ENCODE data around the gene NAALADL2. TPM values are rescaled to one million over a fixed set of nuclear protein-coding genes. Genes with fewer than 3 reads are reported as not detected.
"Not testable (repeated sequence)": the region's sequence is repeated elsewhere in the genome, so short reads cannot be mapped to it uniquely, and the experiment has no call there.

Gene NAALADL2
- total RNA-seq, 1 donor from 2014 or later, result 1.6 TPM

- H3K27ac Mint-ChIP-seq (ENCODE audit: unreplicated experiment), result no peak overlapping the region
- no peak overlapping the region for H3K4me3 Mint-ChIP-seq (ENCODE audit: unreplicated experiment)
- peaks cover 2% of the 10 kb centered on the region for H3K27me3 Mint-ChIP-seq (ENCODE audit: unreplicated experiment)
- DNase-seq, result no peak
- H3K36me3 Mint-ChIP-seq (ENCODE audit: unreplicated experiment), result no peaks in the 10 kb centered on the region
- TF ChIP-seq CTCF (IDR thresholded peaks at IDR 0.05; ENCODE audit: partially characterized antibody, unreplicated experiment), result no peak
- H3K9me3 Mint-ChIP-seq (ENCODE audit: unreplicated experiment), result no peaks in the 10 kb centered on the region
- no peaks in the 10 kb centered on the region for H3K4me1 Mint-ChIP-seq (ENCODE audit: low read depth, unreplicated experiment)
Observed at GRCh38 chr3:175521406-175521805, 662.3 kb downstream of the NAALADL2 start.

- H3K4me1 Mint-ChIP-seq (ENCODE audit: low read depth, unreplicated experiment), result no peaks in the 10 kb centered on the region
- DNase-seq, result no peak
- no peak overlapping the region for H3K4me3 Mint-ChIP-seq (ENCODE audit: unreplicated experiment)
- H3K36me3 Mint-ChIP-seq (ENCODE audit: unreplicated experiment), result no peaks in the 10 kb centered on the region
- H3K9me3 Mint-ChIP-seq (ENCODE audit: unreplicated experiment), result no peaks in the 10 kb centered on the region
- no peaks in the 10 kb centered on the region for H3K27me3 Mint-ChIP-seq (ENCODE audit: unreplicated experiment)
- H3K27ac Mint-ChIP-seq (ENCODE audit: unreplicated experiment), result no peak overlapping the region
- TF ChIP-seq CTCF (IDR thresholded peaks at IDR 0.05; ENCODE audit: partially characterized antibody, unreplicated experiment), result no peak
Observed at GRCh38 chr3:175526191-175526590, 667.1 kb downstream of the NAALADL2 start.

- H3K4me1 Mint-ChIP-seq (ENCODE audit: low read depth, unreplicated experiment), result no peaks in the 10 kb centered on the region
Observed at GRCh38 chr3:175526609-175527280, 667.6 kb downstream of the NAALADL2 start.

GRCh38 chr3:175528693-175529092 is 669.6 kb downstream of the NAALADL2 start:
- not testable (repeated sequence) for H3K4me3 Mint-ChIP-seq (ENCODE audit: unreplicated experiment); H3K27ac Mint-ChIP-seq (ENCODE audit: unreplicated experiment); H3K27me3 Mint-ChIP-seq (ENCODE audit: unreplicated experiment); DNase-seq; H3K4me1 Mint-ChIP-seq (ENCODE audit: low read depth, unreplicated experiment); H3K36me3 Mint-ChIP-seq (ENCODE audit: unreplicated experiment); H3K9me3 Mint-ChIP-seq (ENCODE audit: unreplicated experiment)

More at GRCh38 chr3:175526609-175527280, 667.6 kb downstream of the NAALADL2 start:
- no peak overlapping the region for H3K27ac Mint-ChIP-seq (ENCODE audit: unreplicated experiment)
- DNase-seq, result no peak
- no peaks in the 10 kb centered on the region for H3K27me3 Mint-ChIP-seq (ENCODE audit: unreplicated experiment)
- H3K36me3 Mint-ChIP-seq (ENCODE audit: unreplicated experiment), result no peaks in the 10 kb centered on the region
- no peak overlapping the region for H3K4me3 Mint-ChIP-seq (ENCODE audit: unreplicated experiment)
- TF ChIP-seq CTCF (IDR thresholded peaks at IDR 0.05; ENCODE audit: partially characterized antibody, unreplicated experiment), result no peak
- no peaks in the 10 kb centered on the region for H3K9me3 Mint-ChIP-seq (ENCODE audit: unreplicated experiment)

- no peaks in the 10 kb centered on the region for H3K9me3 Mint-ChIP-seq (ENCODE audit: unreplicated experiment)
Observed at GRCh38 chr3:175535351-175535750, 676.2 kb downstream of the NAALADL2 start.

More at GRCh38 chr3:175535351-175535750, 676.2 kb downstream of the NAALADL2 start:
- Mint-ChIP-seq H3K27me3 (ENCODE audit: unreplicated experiment) (no peaks in the 10 kb centered on the region), H3K36me3 (ENCODE audit: unreplicated experiment) (no peaks in the 10 kb centered on the region), H3K4me1 (ENCODE audit: low read depth, unreplicated experiment) (peaks cover 9% of the 10 kb centered on the region), H3K4me3 (ENCODE audit: unreplicated experiment) (no peak overlapping the region), H3K27ac (ENCODE audit: unreplicated experiment) (no peak overlapping the region)
- no peak for DNase-seq
- TF ChIP-seq CTCF (IDR thresholded peaks at IDR 0.05; ENCODE audit: partially characterized antibody, unreplicated experiment), result no peak

All from glutamatergic neuron (in vitro differentiated cells).